C4-2B (cell line): Measurements from ENCODE around the gene SEMA5A.

Source experiments
- CTCF ChIP-seq: fragments of 450-650 bp; conservative IDR thresholded peaks from 2 replicates; pipeline ENCODE4 v1.5.1; 2017; ENCODE audit warnings: mild to moderate bottlenecking
- ZFX ChIP-seq: fragments of 450-650 bp; IDR thresholded peaks from 2 replicates; pipeline ENCODE4 v1.6.1; 2017

GRCh38 chr5:9173281-9174048 lies 372.4 kb downstream of the SEMA5A start:
- TF ChIP-seq CTCF (no peak), ZFX (no peak)
